Ishikawa (cell line): Measurements from ENCODE around the gene SLC2A14.

Source experiments
- CEBPB ChIP-seq: IDR thresholded peaks from 2 replicates; pipeline ENCODE4 v1.6.1; 2012
- CREB1 ChIP-seq: IDR thresholded peaks from 2 replicates; pipeline ENCODE4 v1.6.1; 2012; ENCODE audit warnings: low read depth
- EGR1 ChIP-seq: IDR thresholded peaks from 2 replicates; pipeline ENCODE4 v1.6.1; 2012
- EP300 ChIP-seq: IDR thresholded peaks from 2 replicates; pipeline ENCODE4 v1.6.1; 2012; ENCODE audit warnings: borderline replicate concordance
- FOXM1 ChIP-seq: IDR thresholded peaks from 2 replicates; pipeline ENCODE4 v1.6.1; 2012; ENCODE audit warnings: low read depth, borderline replicate concordance
- NFIC ChIP-seq: IDR thresholded peaks from 2 replicates; pipeline ENCODE4 v1.6.1; 2012
- RAD21 ChIP-seq: IDR thresholded peaks from 2 replicates; pipeline ENCODE4 v1.6.1; 2012; ENCODE audit warnings: low read depth
- REST ChIP-seq: IDR thresholded peaks from 2 replicates; pipeline ENCODE4 v1.6.1; 2012; ENCODE audit warnings: low read depth, mild to moderate bottlenecking
- TAF1 ChIP-seq: IDR thresholded peaks from 2 replicates; pipeline ENCODE4 v1.6.1; 2012; ENCODE audit warnings: low read depth, mild to moderate bottlenecking
- TCF12 ChIP-seq: IDR thresholded peaks from 2 replicates; pipeline ENCODE4 v1.6.1; 2012; ENCODE audit warnings: low read depth
- TEAD4 ChIP-seq: IDR thresholded peaks from 2 replicates; pipeline ENCODE4 v1.6.1; 2012
- USF1 ChIP-seq: IDR thresholded peaks from 2 replicates; pipeline ENCODE4 v1.6.1; 2012
- YY1 ChIP-seq: IDR thresholded peaks from 2 replicates; pipeline ENCODE4 v1.6.1; 2012; ENCODE audit warnings: low read depth
- ZBTB7A ChIP-seq: IDR thresholded peaks from 2 replicates; pipeline ENCODE4 v1.6.1; 2012; ENCODE audit warnings: low read depth
- TF ChIP-seq, protein P1 (sequence below): IDR thresholded peaks from 2 replicates; pipeline ENCODE4 v1.6.1; 2012

Gene SLC2A14

DNA sequence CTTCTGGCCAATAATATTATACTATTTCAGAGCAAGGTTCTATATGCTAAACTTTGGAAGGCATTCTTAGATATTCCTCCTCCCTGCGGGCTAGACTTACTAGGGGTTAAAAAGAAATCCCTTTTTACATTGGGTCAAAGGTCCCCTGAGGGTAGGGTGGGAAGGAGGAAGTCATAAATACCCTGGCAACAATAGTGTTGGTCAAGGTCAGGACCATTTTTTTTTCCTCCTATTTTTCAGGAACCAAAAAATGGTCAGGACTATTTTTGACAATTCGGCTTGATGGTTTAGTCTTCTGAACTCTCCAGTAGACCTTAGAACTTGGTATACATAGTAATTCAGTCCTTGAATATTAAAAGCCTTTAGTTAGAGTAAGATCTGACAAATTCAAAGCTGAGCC lies 88.0 kb downstream of the SLC2A14 start:
- TF ChIP-seq FOXM1 (no peak), RAD21 (no peak), ZBTB7A (no peak), CREB1 (no peak), NFIC (no peak), TEAD4 (no peak), EP300 (no peak), TAF1 (no peak), YY1 (no peak), EGR1 (no peak), REST (no peak)
- TF ChIP-seq, protein P1, sequence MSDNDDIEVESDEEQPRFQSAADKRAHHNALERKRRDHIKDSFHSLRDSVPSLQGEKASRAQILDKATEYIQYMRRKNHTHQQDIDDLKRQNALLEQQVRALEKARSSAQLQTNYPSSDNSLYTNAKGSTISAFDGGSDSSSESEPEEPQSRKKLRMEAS, result no peak

DNA sequence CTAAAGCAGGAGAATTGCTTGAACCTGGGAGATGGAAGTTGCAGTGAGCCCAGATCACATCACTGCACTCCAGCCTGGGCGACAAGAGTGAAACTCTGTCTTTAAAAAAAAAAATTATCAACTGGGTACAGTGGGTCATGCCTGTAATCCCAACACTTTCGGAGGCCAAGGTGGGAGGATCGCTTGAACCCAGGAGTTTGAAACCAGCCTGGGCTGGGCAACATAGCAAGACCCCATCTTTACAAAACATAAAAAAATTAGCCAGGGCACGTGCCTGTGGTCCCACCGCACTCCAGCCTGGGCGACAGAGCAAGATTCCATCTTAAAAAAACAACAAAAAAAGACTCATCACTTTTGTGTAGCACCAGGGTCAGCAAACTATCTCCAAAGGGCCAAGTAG lies 90.7 kb downstream of the SLC2A14 start:
- TF ChIP-seq TEAD4 (no peak), TCF12 (no peak), REST (no peak), FOXM1 (no peak), USF1 (no peak), NFIC (no peak), CEBPB (no peak)

GRCh38 chr12:7781274-7781673 lies 91.4 kb downstream of the SLC2A14 start:
- TF ChIP-seq TEAD4 (no peak), TAF1 (no peak), NFIC (no peak), YY1 (no peak), FOXM1 (no peak), EGR1 (no peak), TCF12 (no peak), RAD21 (no peak), ZBTB7A (no peak), CREB1 (no peak), USF1 (no peak), CEBPB (no peak), EP300 (no peak)
- TF ChIP-seq, protein P1, result no peak

DNA sequence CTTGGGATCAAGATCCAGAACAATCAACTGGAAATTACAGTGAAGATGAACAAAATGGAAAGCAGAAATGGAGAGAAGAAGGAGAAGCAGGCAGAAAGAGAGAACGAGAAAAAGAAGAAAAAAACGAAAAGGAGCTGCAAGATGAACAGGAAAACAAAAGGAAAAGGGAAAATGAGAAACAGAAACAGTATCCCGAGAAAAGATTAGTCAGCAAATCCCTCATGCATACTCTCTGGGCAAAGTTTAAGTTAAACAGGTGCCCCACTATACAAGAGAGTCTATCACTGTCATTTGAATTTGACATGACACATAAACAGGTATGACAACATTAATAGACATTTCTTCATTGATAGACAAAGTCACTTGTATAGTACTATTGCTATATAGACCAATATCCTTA lies 102.7 kb downstream of the SLC2A14 start:
- no peak for TF ChIP-seq CREB1
- TF ChIP-seq, protein P1, result no peak
